K562 (cell line): Measurements from ENCODE around the gene AGPAT4. TPM values are rescaled to one million over a fixed set of nuclear protein-coding genes. Genes with fewer than 3 reads are reported as not detected.

ENCODE experiments used
- ARID2 ChIP-seq: fragments of 450-650 bp; IDR thresholded peaks from 2 replicates; pipeline ENCODE4 v1.6.1; 2017; ENCODE audit warnings: antibody characterized with exemption, mild to moderate bottlenecking
- ATF3 ChIP-seq, 2 experiments: fragments of 450-650 bp in 1 of 2; sonication (generic) in 1 of 2; formaldehyde crosslinking in 1 of 2; IDR thresholded peaks in 1 of 2; conservative IDR thresholded peaks in 1 of 2; 2 replicates each; pipeline versions ENCODE4 v1.6.1 to v1.8.1; 2016 to 2023; ENCODE audit warnings: mild to moderate bottlenecking in 2 of 2, moderate library complexity in 2 of 2, inconsistent platforms in 1 of 2, missing genetic modification reagents in 1 of 2
- CBX1 ChIP-seq: sonication (generic); IDR thresholded peaks from 2 replicates; pipeline ENCODE4 v1.6.1; 2016; ENCODE audit warnings: antibody characterized with exemption, low read depth, mild to moderate bottlenecking
- CREM ChIP-seq: IDR thresholded peaks from 2 replicates; pipeline ENCODE4 v1.6.1; 2014; ENCODE audit warnings: antibody characterized with exemption, low read depth
- CXXC5 ChIP-seq: fragments of 250-450 bp; sonication (Bioruptor Pico); IDR thresholded peaks from 2 replicates; pipeline ENCODE4 v1.8.0; 2022; ENCODE audit warnings: inconsistent platforms, mild to moderate bottlenecking, moderate library complexity
- E2F1 ChIP-seq: sonication (generic); formaldehyde crosslinking; IDR thresholded peaks from 2 replicates; pipeline ENCODE4 v1.8.1; 2023; ENCODE audit warnings: mild to moderate bottlenecking, missing genetic modification reagents, moderate library complexity
- EP400 ChIP-seq: fragments of 450-650 bp; IDR thresholded peaks from 2 replicates; pipeline ENCODE4 v1.6.1; 2017; ENCODE audit warnings: antibody characterized with exemption, mild to moderate bottlenecking, moderate library complexity
- HES1 ChIP-seq: fragments of 450-650 bp; IDR thresholded peaks from 2 replicates; pipeline ENCODE4 v1.6.1; 2016; ENCODE audit warnings: low read depth, mild to moderate bottlenecking, moderate library complexity
- MTA2 ChIP-seq: fragments of 450-650 bp; IDR thresholded peaks from 2 replicates; pipeline ENCODE4 v1.6.1; 2016; ENCODE audit warnings: low read depth
- NCOR1 ChIP-seq: fragments of 450-650 bp; IDR thresholded peaks from 2 replicates; pipeline ENCODE4 v1.6.1; 2016; ENCODE audit warnings: mild to moderate bottlenecking, moderate library complexity
- SMAD4 ChIP-seq: fragments of 250-450 bp; sonication (Bioruptor Pico); conservative IDR thresholded peaks from 2 replicates; pipeline ENCODE4 v1.8.0; 2021; ENCODE audit warnings: inconsistent platforms, mild to moderate bottlenecking, moderate library complexity
- SMARCE1 ChIP-seq: fragments of 450-650 bp; IDR thresholded peaks from 2 replicates; pipeline ENCODE4 v1.7.1; 2016; ENCODE audit warnings: mild to moderate bottlenecking
- SPI1 ChIP-seq: IDR thresholded peaks from 2 replicates; pipeline ENCODE4 v1.6.1; 2011; ENCODE audit warnings: low read depth, low read length, control low read depth, borderline replicate concordance
- STAT5A ChIP-seq: IDR thresholded peaks from 2 replicates; pipeline ENCODE4 v1.6.1; 2012; ENCODE audit warnings: low read length, inconsistent platforms, borderline replicate concordance
- THRB ChIP-seq: fragments of 450-650 bp; formaldehyde crosslinking; conservative IDR thresholded peaks from 2 replicates; pipeline ENCODE4 v1.4.0; 2022; ENCODE audit warnings: mild to moderate bottlenecking, missing genetic modification characterization
- TSHZ1 ChIP-seq: fragments of 250-450 bp; sonication (Bioruptor Pico); IDR thresholded peaks from 2 replicates; pipeline ENCODE4 v1.4.0; 2020; ENCODE audit warnings: mild to moderate bottlenecking, moderate library complexity
- U2AF1 ChIP-seq: fragments of 200-400 bp; formaldehyde crosslinking; optimal IDR thresholded peaks from 2 replicates; pipeline ENCODE3; 2017; ENCODE audit warnings: mild to moderate bottlenecking, low read depth, low read length, moderate library complexity
- ZNF583 ChIP-seq: fragments of 250-450 bp; sonication (Bioruptor Pico); IDR thresholded peaks from 2 replicates; pipeline ENCODE4 v1.4.0; 2020
- ZNF75A ChIP-seq: fragments of 450-650 bp; formaldehyde crosslinking; IDR thresholded peaks from 2 replicates; pipeline ENCODE4 v1.4.0; 2020; ENCODE audit warnings: mild to moderate bottlenecking
- polyA plus RNA-seq, 8 experiments: library from polyadenylated mRNA; depleted of rRNA in 4 of 8; stranded (reverse) in 5 of 8; unstranded in 3 of 8; fragments of >200 nt; fragmentation: Nextera tagmentation in 2 of 8; fragmentation: Illumina TruSeq in 1 of 8; extraction: Ambion mirVana in 2 of 8; extraction: Trizol in 1 of 8; gene quantifications; 2 replicates each; pipeline versions ENCODE4 v1.2.1 to v1.2.3, GENCODE V29; 2011 to 2014; ENCODE audit warnings: inconsistent platforms in 1 of 8, missing spikeins in 1 of 8
- total RNA-seq, 7 experiments: library from RNA; depleted of rRNA in 6 of 7; stranded (reverse); fragments of >200 nt in 6 of 7; fragmentation: Illumina TruSeq in 2 of 7; extraction: Trizol in 2 of 7; gene quantifications; 2 replicates each; pipeline versions ENCODE4 v1.2.1 to v1.2.3, GENCODE V29; 2011 to 2021; ENCODE audit warnings: low replicate concordance in 1 of 7

The AGPAT4 gene
- total and polyA plus RNA-seq, 9 of the 15 experiments (the other 6 are each of a cell fraction or from before 2014, with no cell fraction given), result 2.2 to 15.0 (median 5.7) TPM

GRCh38 chr6:161226009-161226964 is 47.6 kb downstream of the AGPAT4 start (continued):
- 0 out of 2 replicates have a peak, but pooled peaks have one; percentile 40 for TF ChIP-seq ZNF75A (CRISPR knock-in tag)
- TF ChIP-seq MTA2, result 0 out of 2 replicates have a peak, but pooled peaks have one; percentile 48
- TF ChIP-seq CXXC5 (CRISPR knock-in tag), result no peak; the same call in 1 of the 2 replicates
- 0 out of 2 replicates have a peak, but pooled peaks have one; percentile 44 for TF ChIP-seq THRB (CRISPR knock-in tag)
- TF ChIP-seq EP400, result 0 out of 2 replicates have a peak, but pooled peaks have one; percentile 1
- TF ChIP-seq ZNF583 (CRISPR knock-in tag), result 0 out of 2 replicates have a peak, but pooled peaks have one; percentile 52
- no peak; the same call in 1 of the 2 replicates for TF ChIP-seq E2F1 (CRISPR knock-in tag)
- peak; percentile 61; the same call in 1 of the 2 replicates for TF ChIP-seq SMAD4 (CRISPR knock-in tag)
- 0 out of 2 replicates have a peak, but pooled peaks have one; percentile 39 for TF ChIP-seq TSHZ1 (CRISPR knock-in tag)
- no peak for TF ChIP-seq U2AF1
- no peak for TF ChIP-seq SMARCE1
- 0 out of 2 replicates have a peak, but pooled peaks have one; percentile 26 for TF ChIP-seq CBX1
- TF ChIP-seq STAT5A, result peak; percentile 62
- peak; percentile 10; the same call in 1 of the 2 replicates for TF ChIP-seq ARID2
- peak; percentile 81 for TF ChIP-seq NCOR1
- 0 out of 2 replicates have a peak, but pooled peaks have one; percentile 49 for TF ChIP-seq SPI1
- peak; percentile 55 for TF ChIP-seq CREM
- no peak for TF ChIP-seq HES1
- TF ChIP-seq ATF3 (IDR thresholded peaks at IDR 0.05), result no peak
- 0 out of 2 replicates have a peak, but pooled peaks have one; percentile 50 for TF ChIP-seq ATF3 (CRISPR knock-in tag; conservative IDR thresholded peaks at IDR 0.05)
